ENCODE results near the gene ELAVL3.
"Not testable (repeated sequence)": the region's sequence is repeated elsewhere in the genome, so short reads cannot be mapped to it uniquely, and the experiment has no call there.

The ELAVL3 gene

DNA sequence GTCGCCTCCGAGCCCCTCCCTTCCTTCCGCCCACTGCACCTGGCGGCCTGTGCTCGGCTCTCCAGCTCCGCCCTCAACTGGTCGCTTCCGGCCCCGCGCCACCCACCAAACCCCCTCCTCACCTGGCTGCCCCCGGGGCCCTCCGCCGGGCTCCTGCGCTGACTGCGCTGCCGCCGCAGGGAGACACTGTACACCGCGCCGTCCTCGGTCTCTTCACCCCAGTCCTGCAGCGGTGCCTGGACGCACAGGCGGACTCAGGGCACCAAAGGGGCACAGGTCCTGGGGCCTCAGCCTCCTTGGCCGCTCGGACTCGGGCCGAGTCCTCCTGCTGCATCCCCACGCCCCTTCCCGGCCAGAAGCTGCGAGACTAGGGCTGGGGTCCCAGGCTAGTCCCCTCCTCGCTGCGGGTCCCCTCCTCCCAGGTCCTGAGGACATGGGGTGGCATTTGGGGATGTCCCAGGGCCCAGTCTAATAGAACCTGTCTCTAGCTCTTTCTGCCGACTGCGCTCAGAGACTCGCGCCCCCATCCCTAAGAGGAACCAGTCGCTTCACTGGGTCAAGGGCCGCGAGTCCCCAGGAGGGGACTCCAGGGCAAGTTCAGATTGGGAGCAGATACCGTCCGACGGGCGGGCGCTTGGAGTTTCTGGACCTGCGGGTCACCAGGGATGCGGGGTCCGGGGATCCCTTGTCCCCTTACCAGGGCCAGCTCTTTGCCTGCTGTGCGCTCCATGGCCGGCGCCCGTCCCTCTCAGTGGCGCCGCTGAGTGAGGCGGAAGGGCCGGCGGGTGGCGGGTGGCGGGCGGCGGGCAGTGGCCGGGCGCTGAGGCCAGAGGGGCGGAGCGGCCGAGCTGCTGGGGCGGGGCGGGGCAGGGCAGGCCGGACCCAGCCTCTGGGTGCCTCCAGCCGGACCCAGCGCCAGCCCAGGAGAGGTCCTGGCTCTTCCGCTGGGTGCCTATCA, 62.0 kb downstream of the ELAVL3 start, which contains the start of gene RGL3:
TSS of gene RGL3 (minus strand) at position 766 of the 958 bp plus-strand sequence. CDS start at position 730, 36 bp downstream.
- DNase-seq (ENCODE audit: low spot score) = peak; percentile 38
- in situ Hi-C loops (cut with MboI; ENCODE audit: low sequenced_read_pairs, unreplicated experiment) = no loop called here
- TF ChIP-seq, protein P1, sequence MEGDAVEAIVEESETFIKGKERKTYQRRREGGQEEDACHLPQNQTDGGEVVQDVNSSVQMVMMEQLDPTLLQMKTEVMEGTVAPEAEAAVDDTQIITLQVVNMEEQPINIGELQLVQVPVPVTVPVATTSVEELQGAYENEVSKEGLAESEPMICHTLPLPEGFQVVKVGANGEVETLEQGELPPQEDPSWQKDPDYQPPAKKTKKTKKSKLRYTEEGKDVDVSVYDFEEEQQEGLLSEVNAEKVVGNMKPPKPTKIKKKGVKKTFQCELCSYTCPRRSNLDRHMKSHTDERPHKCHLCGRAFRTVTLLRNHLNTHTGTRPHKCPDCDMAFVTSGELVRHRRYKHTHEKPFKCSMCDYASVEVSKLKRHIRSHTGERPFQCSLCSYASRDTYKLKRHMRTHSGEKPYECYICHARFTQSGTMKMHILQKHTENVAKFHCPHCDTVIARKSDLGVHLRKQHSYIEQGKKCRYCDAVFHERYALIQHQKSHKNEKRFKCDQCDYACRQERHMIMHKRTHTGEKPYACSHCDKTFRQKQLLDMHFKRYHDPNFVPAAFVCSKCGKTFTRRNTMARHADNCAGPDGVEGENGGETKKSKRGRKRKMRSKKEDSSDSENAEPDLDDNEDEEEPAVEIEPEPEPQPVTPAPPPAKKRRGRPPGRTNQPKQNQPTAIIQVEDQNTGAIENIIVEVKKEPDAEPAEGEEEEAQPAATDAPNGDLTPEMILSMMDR (IDR thresholded peaks at IDR 0.05; ENCODE audit: borderline replicate concordance, control extremely low read depth, extremely low read depth, insufficient read depth, missing control alignments) = no peak

DNA sequence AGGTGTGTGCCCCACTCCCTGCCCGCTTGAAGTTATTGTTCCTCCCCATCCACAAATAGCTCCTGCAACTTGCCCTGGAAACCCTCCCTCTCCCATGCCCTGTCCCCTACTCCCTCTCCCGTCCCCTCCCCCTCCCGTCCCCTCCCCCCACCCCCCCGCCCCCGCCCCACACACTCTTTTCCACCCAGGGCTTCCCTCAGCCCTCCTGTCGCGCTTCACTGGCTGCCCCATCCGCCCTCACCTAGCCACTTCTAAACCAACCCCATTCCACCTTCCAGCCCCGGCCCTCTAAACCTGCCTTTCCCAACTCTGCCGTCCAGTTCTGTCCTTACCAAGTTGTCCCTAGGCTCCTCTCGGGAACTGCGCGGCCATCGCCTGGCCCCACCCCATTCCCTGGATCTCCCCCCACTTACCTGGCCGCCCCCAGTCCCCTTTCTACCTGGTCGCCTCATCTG, 62.7 kb downstream of the ELAVL3 start:
- peak; percentile 36 for DNase-seq (ENCODE audit: low spot score)
- TF ChIP-seq, protein P1 (IDR thresholded peaks at IDR 0.05; ENCODE audit: borderline replicate concordance, control extremely low read depth, extremely low read depth, insufficient read depth, missing control alignments) = no peak
- in situ Hi-C loops (cut with MboI; ENCODE audit: low sequenced_read_pairs, unreplicated experiment) = no loop called here

DNA sequence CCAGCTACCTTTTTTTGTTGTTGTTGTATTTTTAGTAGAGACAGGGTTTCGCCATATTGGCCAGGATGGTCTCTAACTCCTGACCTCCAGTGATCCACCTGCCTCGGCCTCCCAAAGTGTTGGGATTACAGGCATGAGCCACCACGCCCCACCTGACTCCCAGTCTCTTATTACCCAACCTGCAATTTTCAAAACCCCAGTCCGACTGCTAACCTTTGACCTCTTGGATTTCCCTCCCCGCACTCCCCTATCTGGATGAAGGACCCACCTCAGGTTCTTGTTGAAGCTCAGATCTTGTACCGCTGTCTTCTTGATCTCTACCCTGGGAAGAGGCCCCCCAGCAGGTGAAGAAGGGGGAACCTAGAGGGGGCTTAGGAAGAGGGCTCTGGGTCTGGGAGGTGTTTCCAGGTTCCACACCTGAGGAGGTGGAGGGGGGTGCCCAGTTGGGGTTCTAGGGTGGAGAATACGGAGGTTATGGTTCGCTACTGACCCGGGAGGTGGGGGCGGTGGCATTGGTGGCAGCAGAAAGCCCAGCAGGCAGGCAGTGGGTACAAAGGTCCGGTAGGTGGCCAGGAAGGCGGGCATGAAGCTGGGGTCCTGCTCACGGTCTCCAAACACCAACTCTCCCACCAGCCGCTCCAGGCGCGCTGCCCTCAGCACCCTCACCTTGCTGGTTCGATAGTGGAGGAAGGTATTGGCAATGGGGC, 64.3 kb downstream of the ELAVL3 start:
- TF ChIP-seq, protein P1 (IDR thresholded peaks at IDR 0.05; ENCODE audit: borderline replicate concordance, control extremely low read depth, extremely low read depth, insufficient read depth, missing control alignments) = no peak
- in situ Hi-C loops (cut with MboI; ENCODE audit: low sequenced_read_pairs, unreplicated experiment) = no loop called here
- no peak for DNase-seq (ENCODE audit: low spot score)

DNA sequence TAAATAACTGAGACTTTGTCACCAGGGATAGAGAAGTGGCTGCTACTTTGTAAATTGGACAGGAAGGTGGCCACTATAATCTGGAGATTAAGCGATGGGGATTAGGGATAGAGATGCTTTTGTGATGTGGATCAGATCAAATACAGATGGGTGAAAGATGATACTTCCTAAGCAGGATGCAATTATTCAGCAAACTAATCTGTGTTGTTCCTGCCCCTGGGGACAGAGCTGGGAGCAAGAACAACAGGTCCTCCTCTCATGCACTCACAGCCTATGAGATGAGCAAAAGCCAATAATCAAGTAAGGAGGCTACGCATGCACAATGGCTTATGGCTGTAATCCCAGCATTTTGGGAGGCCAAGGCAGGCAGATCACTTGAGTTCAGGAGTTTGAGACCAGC, 66.3 kb downstream of the ELAVL3 start:
- TF ChIP-seq, protein P1 (IDR thresholded peaks at IDR 0.05; ENCODE audit: borderline replicate concordance, control extremely low read depth, extremely low read depth, insufficient read depth, missing control alignments) = no peak
- in situ Hi-C loops (cut with MboI; ENCODE audit: low sequenced_read_pairs, unreplicated experiment) = no loop called here
- DNase-seq (ENCODE audit: low spot score) = no peak

DNA sequence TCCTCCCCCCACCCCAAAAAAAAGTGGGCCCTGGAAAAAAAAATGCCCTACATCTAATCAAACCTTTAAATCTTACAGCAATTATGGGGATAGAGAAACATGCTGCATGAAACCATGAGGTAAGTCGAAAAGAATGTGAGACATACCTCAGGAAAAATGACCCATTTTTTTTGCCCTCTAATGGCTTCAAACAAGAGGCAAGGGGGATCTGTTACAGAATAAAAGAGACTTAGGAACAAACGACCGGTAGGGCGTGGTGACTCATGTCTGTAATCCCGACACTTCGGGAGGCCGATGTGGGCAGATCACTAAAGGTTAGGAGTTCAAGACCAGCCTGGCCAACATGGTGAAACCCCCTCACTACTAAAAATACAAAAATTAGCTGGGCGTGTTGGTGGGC, 70.2 kb downstream of the ELAVL3 start:
- in situ Hi-C loops (cut with MboI; ENCODE audit: low sequenced_read_pairs, unreplicated experiment) = no loop called here
- TF ChIP-seq, protein P1 (IDR thresholded peaks at IDR 0.05; ENCODE audit: borderline replicate concordance, control extremely low read depth, extremely low read depth, insufficient read depth, missing control alignments) = no peak
- no peak for DNase-seq (ENCODE audit: low spot score)

DNA sequence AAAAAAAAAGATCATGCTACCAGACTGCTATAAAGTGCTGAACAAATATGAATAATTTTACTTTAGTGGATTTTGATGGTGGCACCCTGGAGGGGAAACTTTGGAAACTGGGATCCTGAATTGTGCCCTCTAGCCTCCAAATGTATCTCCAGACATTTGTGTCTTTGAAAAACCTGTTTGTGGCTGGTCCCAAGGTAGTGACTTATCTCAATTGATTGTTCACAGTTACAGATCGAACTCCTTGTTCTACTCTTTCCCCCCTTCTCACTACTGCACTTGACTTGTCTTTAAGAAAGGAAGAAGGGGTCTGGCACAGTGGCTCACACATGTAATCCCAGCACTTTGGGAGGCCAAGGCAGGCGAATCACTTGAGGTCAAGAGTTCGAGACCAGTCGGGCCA, 72.3 kb downstream of the ELAVL3 start:
- TF ChIP-seq, protein P1 (IDR thresholded peaks at IDR 0.05; ENCODE audit: borderline replicate concordance, control extremely low read depth, extremely low read depth, insufficient read depth, missing control alignments) = no peak
- in situ Hi-C loops (cut with MboI; ENCODE audit: low sequenced_read_pairs, unreplicated experiment) = no loop called here
- no peak for DNase-seq (ENCODE audit: low spot score)

DNA sequence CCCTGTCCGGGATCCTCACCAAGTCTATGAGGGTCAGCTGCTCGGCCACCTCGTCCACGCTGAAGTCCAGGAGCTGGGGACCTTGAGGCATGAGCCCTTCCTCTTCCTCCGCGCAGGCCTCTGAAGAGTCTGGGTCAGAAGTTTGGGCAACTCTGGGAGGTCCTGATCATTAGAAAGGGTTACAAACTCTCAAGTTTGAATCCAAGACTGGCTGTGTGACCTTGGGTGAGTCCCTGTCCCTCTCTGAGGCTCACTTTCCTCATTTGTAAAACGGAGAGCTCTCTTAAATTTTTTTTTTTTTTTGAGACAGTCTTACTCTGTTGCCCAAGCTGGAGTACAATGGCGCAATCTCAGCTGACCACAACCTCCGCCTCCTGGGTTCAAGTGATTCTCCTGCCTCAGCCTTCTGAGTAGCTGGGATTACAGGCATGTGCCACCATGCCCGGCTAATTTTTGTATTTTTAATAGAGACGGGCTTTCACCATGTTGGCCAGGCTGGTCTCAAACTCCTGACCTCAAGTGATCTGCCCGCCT, 74.1 kb downstream of the ELAVL3 start:
- DNase-seq (ENCODE audit: low spot score); in situ Hi-C loops (cut with MboI; ENCODE audit: low sequenced_read_pairs, unreplicated experiment): not testable (repeated sequence)

All from GM13976 (cell line).